Panc1 (cell line): Measurements from ENCODE around the gene ADCY7. TPM values are rescaled to one million over a fixed set of nuclear protein-coding genes. Genes with fewer than 3 reads are reported as not detected.

Source experiments
- ATAC-seq: fragments of 200-7000 bp; cut with Tn5 transposase; 2 replicates; pipeline ENCODE4 v1.9.1; 2020; ENCODE audit warnings: mild to moderate bottlenecking, moderate library complexity
- BruUV-seq: library from RNA; stranded (reverse); fragments of 400-500 nt; replicated peaks from 2 replicates; lab custom pipeline; 2021; lab: Mats Ljungman, UMichigan
- CTCF ChIA-PET: fragments of 300-600 bp; sonication (Branson Sonifier 250); formaldehyde crosslinking; loops from one replicate; lab custom pipeline; 2022; ENCODE audit warnings: antibody characterized with exemption; lab: Charles Lee
- POLR2A ChIA-PET: fragments of 300-600 bp; sonication (Branson Sonifier 250); formaldehyde crosslinking; loops from one replicate; lab custom pipeline; 2022; ENCODE audit warnings: antibody characterized with exemption; lab: Charles Lee
- DNase-seq: peaks from one replicate; pipeline ENCODE4 v3.0.0-alpha.2; 2010; ENCODE audit warnings: low read depth, low spot score
- H3K27ac ChIP-seq: 2 replicates; pipeline ENCODE4 v1.5.1; 2011; ENCODE audit warnings: mild to moderate bottlenecking, low read length, inconsistent platforms
- H3K27me3 ChIP-seq: fragments of 200-500 bp; sonication (Bioruptor generic); 2 replicates; pipeline ENCODE4 v1.6.0; 2014; ENCODE audit warnings: low read length, inconsistent platforms; ENCODE audit not compliant: control insufficient read depth, insufficient read depth
- H3K36me3 ChIP-seq: fragments of 200-500 bp; sonication (Bioruptor generic); 2 replicates; pipeline ENCODE4 v1.5.1; 2014; ENCODE audit warnings: inconsistent platforms, mild to moderate bottlenecking, low read length, moderate library complexity; ENCODE audit not compliant: control insufficient read depth, insufficient read depth
- H3K4me1 ChIP-seq: 2 replicates; pipeline ENCODE4 v1.5.1; 2011; ENCODE audit warnings: inconsistent platforms, mild to moderate bottlenecking, low read length, moderate library complexity; ENCODE audit not compliant: control insufficient read depth, insufficient read depth
- H3K4me3 ChIP-seq, 2 experiments: 2 replicates each; pipeline ENCODE4 v1.5.1; 2011 to 2012; ENCODE audit warnings: low read depth in 2 of 2, low read length in 2 of 2, mild to moderate bottlenecking in 2 of 2, inconsistent platforms in 1 of 2, moderate library complexity in 1 of 2
- H3K9me3 ChIP-seq: fragments of 200-500 bp; sonication (Bioruptor generic); 2 replicates; pipeline ENCODE4 v1.5.1; 2014; ENCODE audit warnings: low read depth, mild to moderate bottlenecking, inconsistent platforms, low read length, moderate library complexity; ENCODE audit not compliant: control insufficient read depth, insufficient read depth
- CTCF ChIP-seq: fragments of 450-650 bp; IDR thresholded peaks from 2 replicates; pipeline ENCODE4 v1.5.1; 2017; ENCODE audit warnings: mild to moderate bottlenecking
- POLR2AphosphoS5 ChIP-seq: IDR thresholded peaks from 2 replicates; pipeline ENCODE4 v1.6.1; 2012; ENCODE audit warnings: mild to moderate bottlenecking, low read depth, low read length, moderate library complexity
- REST ChIP-seq, 2 experiments: IDR thresholded peaks; 2 replicates each; pipeline ENCODE4 v1.6.1; 2011 to 2012; ENCODE audit warnings: low read depth in 2 of 2, control low read depth in 1 of 2, low read length in 1 of 2, mild to moderate bottlenecking in 1 of 2, moderate library complexity in 1 of 2; ENCODE audit not compliant: insufficient read depth in 1 of 2
- SIN3A ChIP-seq: IDR thresholded peaks from 2 replicates; pipeline ENCODE4 v1.6.1; 2012; ENCODE audit warnings: low read depth, mild to moderate bottlenecking, low read length, moderate library complexity, borderline replicate concordance; ENCODE audit not compliant: insufficient read depth
- TCF7L2 ChIP-seq: IDR thresholded peaks from 2 replicates; pipeline ENCODE4 v1.6.1; 2011; ENCODE audit warnings: mild to moderate bottlenecking, low read depth, low read length, inconsistent platforms
- in situ Hi-C: cut with HindIII; loops from 2 replicates; pipeline ENCODE4 v1.10.0; 2016; ENCODE audit warnings: low sequenced_read_pairs, low pct_unique_long_range_greater_than_20kb
- intact Hi-C: fragments of 100-400 bp; cut with micrococcal nuclease; formaldehyde crosslinking; loops from one replicate; pipeline ENCODE4 v1.10.0; 2022; ENCODE audit not compliant: unreplicated experiment
- total RNA-seq: library from RNA; stranded (reverse); gene quantifications from one replicate; pipeline ENCODE4 v1.2.1, GENCODE V29; 2021; ENCODE audit not compliant: unreplicated experiment

The ADCY7 gene
- total RNA-seq, 1 experiment from 2014 or later = 6.3 TPM

GRCh38 chr16:50359626-50360025 is 93.3 kb downstream of the ADCY7 start:
- peaks cover 19% of the 10 kb centered on the region; the same call in 1 of the 2 replicates for H3K36me3 ChIP-seq
- ChIA-PET POLR2A (no interaction called here), CTCF (no interaction called here)
- no TSS peak for BruUV-seq
- DNase-seq (no peak), ATAC-seq (no peak)
- no peak for TF ChIP-seq REST (IDR thresholded peaks at IDR 0.05; ENCODE audit: insufficient read depth in 1 of 2, low read depth in 2 of 2, low read length in 1 of 2)
- TF ChIP-seq CTCF = no peak
- TF ChIP-seq TCF7L2 = no peak
- no peak for TF ChIP-seq SIN3A
- TF ChIP-seq POLR2AphosphoS5 = no peak
- no peaks in the 10 kb centered on the region for H3K27me3 ChIP-seq
- intact Hi-C loops (loop anchor here (10.0 kb wide), 1 partner anchor 145 kb away; no protein-coding TSS in a partner anchor), in situ Hi-C loops (no loop called here)
- no peak overlapping the region for H3K4me3 ChIP-seq
- H3K4me1 ChIP-seq = no peaks in the 10 kb centered on the region
- H3K27ac ChIP-seq = no peak overlapping the region
- no peaks in the 10 kb centered on the region for H3K9me3 ChIP-seq

DNA sequence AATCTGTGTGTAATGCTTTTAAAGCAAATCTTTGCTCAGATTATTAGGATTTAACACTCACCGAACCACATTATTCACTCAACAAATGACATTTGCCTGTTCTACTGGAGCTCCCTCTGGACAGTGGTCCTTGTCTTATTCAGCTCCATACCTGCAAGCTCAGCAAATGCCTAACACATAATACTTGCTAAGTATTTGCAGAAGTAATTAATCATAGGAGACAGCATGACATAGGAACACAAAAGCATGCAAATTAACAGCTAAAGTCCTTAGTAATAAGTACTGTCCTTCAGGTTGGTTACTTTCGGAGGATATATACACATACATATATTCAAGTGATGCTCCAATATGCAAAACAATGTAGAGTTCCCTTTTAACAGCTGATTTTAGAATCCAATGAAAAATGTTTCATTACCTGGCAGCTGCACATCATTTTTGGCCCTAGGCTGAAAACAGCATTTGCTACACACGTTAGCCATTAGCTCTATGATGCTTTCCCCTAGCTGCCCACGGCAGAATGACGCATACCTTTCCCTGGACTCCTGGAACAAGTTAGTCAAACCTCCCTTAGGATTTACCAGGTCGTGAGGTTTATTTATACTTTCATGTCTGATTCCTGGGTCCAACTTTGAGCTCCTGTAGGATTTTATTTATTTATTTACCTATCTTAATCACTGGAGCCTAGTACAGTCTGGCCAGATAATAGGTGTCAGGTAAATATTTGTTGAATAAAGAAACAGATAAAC is 93.9 kb downstream of the ADCY7 start:
- DNase-seq (no peak), ATAC-seq (no peak)

DNA sequence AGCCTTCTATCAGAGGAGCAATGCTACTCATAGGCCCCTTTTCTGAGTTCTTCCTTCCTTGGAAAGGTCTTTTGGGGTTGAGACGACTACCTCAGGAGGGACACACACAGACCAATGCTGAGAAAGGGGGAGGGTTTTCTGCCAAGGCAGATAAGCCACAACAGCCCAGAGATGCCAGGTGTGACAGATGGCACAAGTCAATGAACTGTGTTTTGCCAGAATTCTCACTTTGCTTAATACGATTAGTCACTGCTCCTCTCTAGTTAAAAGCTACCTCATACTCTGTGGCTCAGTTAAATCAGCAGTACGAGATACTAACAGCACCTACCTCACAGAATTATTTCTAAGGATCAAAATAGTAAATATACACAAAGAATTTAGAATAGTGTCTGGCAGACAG is 94.4 kb downstream of the ADCY7 start:
- ATAC-seq = no peak
- no peak overlapping the region for H3K27ac ChIP-seq
- TF ChIP-seq CTCF (no peak), REST (IDR thresholded peaks at IDR 0.05; ENCODE audit: insufficient read depth in 1 of 2, low read depth in 2 of 2, low read length in 1 of 2) (no peak), SIN3A (no peak), POLR2AphosphoS5 (no peak), TCF7L2 (no peak)
- POLR2A ChIA-PET = no interaction called here
- CTCF ChIA-PET = no interaction called here
- intact Hi-C loops (no loop called here), in situ Hi-C loops (no loop called here)
- H3K36me3 ChIP-seq = peaks cover 20% of the 10 kb centered on the region
- no peaks in the 10 kb centered on the region for H3K4me1 ChIP-seq
- DNase-seq = no peak
- no peak overlapping the region for H3K4me3 ChIP-seq
- BruUV-seq = no TSS peak
- H3K27me3 ChIP-seq = no peaks in the 10 kb centered on the region
- H3K9me3 ChIP-seq = no peaks in the 10 kb centered on the region

More for the DNA sequence above, 93.9 kb downstream of the ADCY7 start:
- no TSS peak for BruUV-seq
- ChIA-PET CTCF (no interaction called here), POLR2A (no interaction called here)
- no peak for TF ChIP-seq SIN3A
- in situ Hi-C loops = no loop called here
- Histone ChIP-seq H3K4me1 (no peaks in the 10 kb centered on the region), H3K36me3 (peaks cover 19% of the 10 kb centered on the region; the same call in 1 of the 2 replicates), H3K27ac (no peak overlapping the region), H3K4me3 (no peak overlapping the region), H3K27me3 (no peaks in the 10 kb centered on the region), H3K9me3 (no peaks in the 10 kb centered on the region)
- intact Hi-C loops = no loop called here
